Measurements from ENCODE around the gene MAST2.

The MAST2 gene

DNA sequence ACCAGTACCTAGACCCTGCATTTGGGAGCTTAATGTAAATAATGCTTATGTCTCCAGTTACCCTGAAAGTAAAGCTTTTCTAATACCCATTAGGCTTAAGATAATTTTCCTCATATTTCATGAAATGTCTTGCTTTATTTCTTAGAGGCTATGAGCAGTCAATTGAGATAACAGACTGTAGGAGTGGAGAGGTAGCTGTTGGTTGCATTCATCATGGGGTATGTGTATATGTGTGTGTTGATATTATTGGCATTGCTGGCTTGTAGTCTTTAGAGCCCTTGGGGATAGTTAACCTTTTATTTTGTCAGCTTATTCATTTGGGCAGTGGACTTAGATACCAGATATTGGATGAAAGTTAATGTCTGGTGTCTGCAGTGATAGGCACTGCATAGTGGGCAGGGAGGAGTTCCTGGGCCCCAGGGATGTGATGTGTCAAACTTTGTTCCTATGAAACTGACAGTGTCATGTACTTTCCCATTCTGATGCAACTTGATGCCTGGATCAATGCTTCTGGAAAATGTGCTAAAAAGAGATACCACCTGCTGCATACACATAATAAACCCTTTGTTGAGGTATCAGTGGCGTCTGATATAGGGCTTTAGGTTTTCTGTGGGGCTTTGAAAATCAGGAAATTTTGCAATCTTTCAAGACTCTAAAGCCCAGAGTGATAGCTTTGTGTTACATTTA is 83.9 kb downstream of the MAST2 start:
- TF ChIP-seq, protein P1, sequence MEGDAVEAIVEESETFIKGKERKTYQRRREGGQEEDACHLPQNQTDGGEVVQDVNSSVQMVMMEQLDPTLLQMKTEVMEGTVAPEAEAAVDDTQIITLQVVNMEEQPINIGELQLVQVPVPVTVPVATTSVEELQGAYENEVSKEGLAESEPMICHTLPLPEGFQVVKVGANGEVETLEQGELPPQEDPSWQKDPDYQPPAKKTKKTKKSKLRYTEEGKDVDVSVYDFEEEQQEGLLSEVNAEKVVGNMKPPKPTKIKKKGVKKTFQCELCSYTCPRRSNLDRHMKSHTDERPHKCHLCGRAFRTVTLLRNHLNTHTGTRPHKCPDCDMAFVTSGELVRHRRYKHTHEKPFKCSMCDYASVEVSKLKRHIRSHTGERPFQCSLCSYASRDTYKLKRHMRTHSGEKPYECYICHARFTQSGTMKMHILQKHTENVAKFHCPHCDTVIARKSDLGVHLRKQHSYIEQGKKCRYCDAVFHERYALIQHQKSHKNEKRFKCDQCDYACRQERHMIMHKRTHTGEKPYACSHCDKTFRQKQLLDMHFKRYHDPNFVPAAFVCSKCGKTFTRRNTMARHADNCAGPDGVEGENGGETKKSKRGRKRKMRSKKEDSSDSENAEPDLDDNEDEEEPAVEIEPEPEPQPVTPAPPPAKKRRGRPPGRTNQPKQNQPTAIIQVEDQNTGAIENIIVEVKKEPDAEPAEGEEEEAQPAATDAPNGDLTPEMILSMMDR (IDR thresholded peaks at IDR 0.05; ENCODE audit: low read depth, low read length): no peak
- H3K4me3 ChIP-seq (ENCODE audit: low read depth, low read length): no peak overlapping the region

GRCh38 chr1:45890078-45890477 is 86.7 kb downstream of the MAST2 start:
- TF ChIP-seq, protein P1 (IDR thresholded peaks at IDR 0.05; ENCODE audit: low read depth, low read length): no peak
- H3K4me3 ChIP-seq (ENCODE audit: low read depth, low read length): no peak overlapping the region

DNA sequence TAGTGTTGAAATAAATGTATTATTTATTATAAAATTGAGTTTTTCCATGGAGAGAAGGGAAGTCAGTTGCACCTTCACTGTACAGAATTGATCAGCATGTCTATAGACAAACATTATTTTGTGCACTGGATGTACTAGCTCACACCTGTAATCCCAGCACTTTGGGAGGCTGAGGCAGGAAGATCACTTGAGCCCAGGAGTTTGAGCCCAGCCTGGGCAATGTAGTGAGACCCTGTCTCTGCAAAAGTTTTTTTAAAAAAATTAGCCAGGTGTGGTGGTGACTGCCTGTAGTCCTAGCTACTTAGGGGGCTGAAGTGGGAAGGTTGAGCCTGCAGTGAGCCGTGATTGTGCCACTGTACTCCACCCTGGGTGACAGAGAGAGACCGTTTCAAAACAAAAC is 87.7 kb downstream of the MAST2 start:
- TF ChIP-seq, protein P1 (IDR thresholded peaks at IDR 0.05; ENCODE audit: low read depth, low read length): no peak
- no peak overlapping the region for H3K4me3 ChIP-seq (ENCODE audit: low read depth, low read length)

DNA sequence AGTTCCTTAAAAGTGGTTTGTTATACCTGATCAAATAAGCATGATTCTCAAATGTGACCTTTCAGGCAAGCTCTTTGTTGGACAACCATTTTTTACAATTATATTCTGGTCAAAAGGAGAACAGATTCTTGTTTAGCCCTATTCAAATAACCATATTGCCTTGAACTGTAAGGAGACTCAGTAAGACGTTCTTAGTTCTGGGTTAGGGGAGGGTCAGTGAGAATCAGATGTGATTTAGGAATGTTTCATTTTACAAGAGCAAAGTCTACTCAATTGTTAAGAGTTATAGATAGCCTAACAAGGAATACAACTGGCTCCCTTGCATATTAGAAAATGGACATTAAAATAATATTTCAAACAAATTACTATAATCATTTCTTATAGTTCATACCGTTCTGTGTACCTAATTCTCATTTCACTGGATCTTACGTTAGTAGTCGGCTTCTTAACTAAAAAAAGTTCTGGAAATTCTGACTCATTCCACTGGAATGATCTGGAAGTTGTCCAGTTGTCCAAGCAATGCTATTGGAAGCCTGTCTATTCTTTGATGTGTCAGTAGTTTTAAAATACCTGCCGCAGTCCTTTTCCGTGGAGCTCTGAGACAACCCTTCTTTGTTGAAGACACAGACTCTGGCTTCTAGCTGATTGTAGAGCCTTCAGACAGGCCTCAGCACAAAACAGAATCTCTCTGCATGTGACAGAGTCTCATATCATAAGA is 88.8 kb downstream of the MAST2 start:
- H3K4me3 ChIP-seq (ENCODE audit: low read depth, low read length): peak overlapping the region; percentile 30; the same call in 1 of the 2 replicates
- TF ChIP-seq, protein P1 (IDR thresholded peaks at IDR 0.05; ENCODE audit: low read depth, low read length): no peak

DNA sequence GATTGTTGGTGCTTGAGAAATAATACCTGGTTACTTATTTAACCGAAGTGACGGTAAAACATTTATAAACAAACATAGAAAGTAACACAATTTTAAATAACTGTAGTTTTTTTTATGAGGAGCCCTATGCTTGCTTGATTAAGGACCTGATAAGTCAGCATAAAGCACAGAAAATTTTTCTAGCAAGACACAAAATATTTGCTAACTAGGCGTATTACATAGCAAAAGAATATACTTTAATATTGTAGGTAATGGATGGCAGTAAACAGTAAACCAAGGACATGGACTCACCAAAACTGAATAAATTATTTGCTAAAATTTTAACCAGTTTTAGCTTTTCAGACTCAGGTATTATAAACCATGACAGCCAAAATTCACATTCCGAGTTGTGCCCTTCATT is 90.9 kb downstream of the MAST2 start:
- no peak overlapping the region for H3K4me3 ChIP-seq (ENCODE audit: low read depth, low read length)
- TF ChIP-seq, protein P1 (IDR thresholded peaks at IDR 0.05; ENCODE audit: low read depth, low read length): no peak

- H3K4me3 ChIP-seq (ENCODE audit: low read depth, low read length): no peak overlapping the region
- TF ChIP-seq, protein P1 (IDR thresholded peaks at IDR 0.05; ENCODE audit: low read depth, low read length): no peak
Observed at GRCh38 chr1:45894921-45895320, 91.5 kb downstream of the MAST2 start.

DNA sequence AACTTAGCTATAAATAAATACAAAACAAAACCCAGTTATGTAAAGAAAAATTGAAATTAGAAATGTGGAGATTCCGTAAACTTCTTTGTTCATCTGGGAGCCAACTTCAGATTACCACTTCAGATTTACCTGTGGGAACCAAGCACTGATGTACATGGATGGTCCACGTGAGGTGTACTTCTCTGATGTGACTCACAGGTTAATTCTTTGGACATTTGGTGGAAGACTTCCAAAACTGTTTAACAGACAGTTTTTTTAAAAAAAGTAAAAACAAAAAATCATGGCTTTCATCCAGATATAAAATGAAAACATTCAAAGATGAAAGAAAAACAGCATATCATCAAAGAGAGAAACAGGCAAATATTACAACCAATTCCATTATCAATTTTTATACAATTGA is 92.0 kb downstream of the MAST2 start:
- no peak overlapping the region for H3K4me3 ChIP-seq (ENCODE audit: low read depth, low read length)
- TF ChIP-seq, protein P1 (IDR thresholded peaks at IDR 0.05; ENCODE audit: low read depth, low read length): no peak
